ENCODE results near the gene NDUFA7. TPM values are rescaled to one million over a fixed set of nuclear protein-coding genes. Genes with fewer than 3 reads are reported as not detected.
"Not testable (repeated sequence)": the region's sequence is repeated elsewhere in the genome, so short reads cannot be mapped to it uniquely, and the experiment has no call there.

NDUFA7 gene
- total and polyA plus RNA-seq, 9 donors: 7.7 to 63.7 (median 30.2) TPM

- TF ChIP-seq CTCF (IDR thresholded peaks at IDR 0.05) (no peak), POLR2A (IDR thresholded peaks at IDR 0.05) (no peak), EP300 (IDR thresholded peaks at IDR 0.05) (no peak)
- peak overlapping the region; percentile 74 to 83 for H3K27ac ChIP-seq
- peaks cover 8% of the 10 kb centered on the region for H3K4me1 ChIP-seq (ENCODE audit: insufficient read depth)
- H3K36me3 ChIP-seq: no peaks in the 10 kb centered on the region
- H3K4me3 ChIP-seq: peak overlapping the region; percentile 80
- intact Hi-C loops (cut with DNase I): no loop called here
- WGBS, 3 donors: 0 to 2% (median 1%) methylated on average over 16 of the region's 16 CpGs
- no peak for DNase-seq
- no peaks in the 10 kb centered on the region for H3K27me3 ChIP-seq
- H3K9me3 ChIP-seq: no peaks in the 10 kb centered on the region
These were observed 560 bp downstream of the NDUFA7 start for GRCh38 chr19:8320564-8321066.

- Histone ChIP-seq H3K27me3 (no peaks in the 10 kb centered on the region), H3K4me1 (ENCODE audit: insufficient read depth) (peaks cover 8% of the 10 kb centered on the region), H3K4me3 (peak overlapping the region; percentile 80), H3K9me3 (no peaks in the 10 kb centered on the region), H3K36me3 (no peaks in the 10 kb centered on the region), H3K27ac (no peak overlapping the region)
- TF ChIP-seq CTCF (IDR thresholded peaks at IDR 0.05) (no peak), POLR2A (IDR thresholded peaks at IDR 0.05) (no peak), EP300 (IDR thresholded peaks at IDR 0.05) (no peak)
- 81 to 86% (median 81%) methylated on average over 19 of the region's 19 CpGs for whole genome bisulfite sequencing, 3 donors
- no peak for DNase-seq
- intact Hi-C loops (cut with DNase I): loop anchor here in 1 of 4 donors (10.0 kb wide), 1 partner anchor 55 kb away; no protein-coding TSS in a partner anchor
These were observed 1.2 kb downstream of the NDUFA7 start for GRCh38 chr19:8319807-8320520.

GRCh38 chr19:8318835-8319234 is 2.3 kb downstream of the NDUFA7 start:
- not testable (repeated sequence) for H3K27ac ChIP-seq; H3K9me3 ChIP-seq; H3K4me1 ChIP-seq (ENCODE audit: insufficient read depth); H3K27me3 ChIP-seq; H3K4me3 ChIP-seq; H3K36me3 ChIP-seq; DNase-seq
- intact Hi-C loops (cut with DNase I): loop anchor here in 1 of 4 donors (10.0 kb wide), 1 partner anchor 54 kb away; no protein-coding TSS in a partner anchor
- WGBS, 3 donors: 73 to 79% (median 76%) methylated on average over 9 of the region's 9 CpGs

- H3K36me3 ChIP-seq: no peaks in the 10 kb centered on the region
- TF ChIP-seq CTCF (IDR thresholded peaks at IDR 0.05): no peak
- TF ChIP-seq EP300 (IDR thresholded peaks at IDR 0.05): no peak
- TF ChIP-seq POLR2A (IDR thresholded peaks at IDR 0.05): no peak
- H3K4me1 ChIP-seq (ENCODE audit: insufficient read depth): peaks cover 1% of the 10 kb centered on the region
- 80 to 86% (median 80%) methylated on average over 12 to 14 of the region's 14 CpGs for WGBS, 3 donors
- no peak overlapping the region for H3K27ac ChIP-seq
- H3K4me3 ChIP-seq: no peak overlapping the region
- no peak for DNase-seq
- H3K9me3 ChIP-seq: no peaks in the 10 kb centered on the region
- intact Hi-C loops (cut with DNase I): loop anchor here in 1 of 4 donors (10.0 kb wide), 1 partner anchor 52 kb away; no protein-coding TSS in a partner anchor
- H3K27me3 ChIP-seq: no peaks in the 10 kb centered on the region
These were observed 4.6 kb downstream of the NDUFA7 start for GRCh38 chr19:8316351-8317125.

GRCh38 chr19:8314981-8315640 is 6.1 kb downstream of the NDUFA7 start:
- not testable (repeated sequence) for H3K9me3 ChIP-seq; H3K4me1 ChIP-seq (ENCODE audit: insufficient read depth); H3K36me3 ChIP-seq; DNase-seq; H3K4me3 ChIP-seq; H3K27ac ChIP-seq; H3K27me3 ChIP-seq
- WGBS, 3 donors: 86 to 91% (median 89%) methylated on average over 11 of the region's 11 CpGs
- intact Hi-C loops (cut with DNase I): loop anchor here in 1 of 4 donors (10.0 kb wide), 1 partner anchor 50 kb away; no protein-coding TSS in a partner anchor
